Measurements from ENCODE around the gene GCLC.

- no peak for TF ChIP-seq CTCF (conservative IDR thresholded peaks at IDR 0.05; ENCODE audit: low read depth, low read length)
- no peak for TF ChIP-seq EZH2 (IDR thresholded peaks at IDR 0.05; ENCODE audit: borderline replicate concordance, low read depth, low read length, poor library complexity, severe bottlenecking)
Measured at GRCh38 chr6:53493635-53494025, 51.3 kb downstream of the GCLC start.

Data from A673 (cell line).